K562 (cell line): ENCODE measurements around the gene CRYZL1. TPM values are rescaled to one million over a fixed set of nuclear protein-coding genes. Genes with fewer than 3 reads are reported as not detected.

Source experiments
- ATAC-seq: fragments of 200-7000 bp; cut with Tn5 transposase; 3 replicates; pipeline ENCODE4 v1.9.1; 2020; ENCODE audit warnings: moderate library complexity
- BruUV-seq: library from RNA; stranded (reverse); fragments of 400-500 nt; replicated peaks from 2 replicates; lab custom pipeline; 2021; lab: Mats Ljungman, UMichigan
- CTCF ChIA-PET: fragments of 300-600 bp; formaldehyde crosslinking; extraction: SDS; loops from one replicate; lab custom pipeline; 2021; ENCODE audit warnings: low intra/inter-chr PET ratio; lab: Yijun Ruan, JAX
- POLR2A ChIA-PET: fragments of 300-600, 350-650 bp; sonication (Branson Sonifier 250); formaldehyde crosslinking; extraction: SDS; loops from one replicate; lab custom pipeline; 2021; ENCODE audit warnings: antibody characterized with exemption, inconsistent platforms; lab: Yijun Ruan, JAX
- DNase-seq, 4 experiments: peaks; one replicate each; pipeline versions ENCODE4 v3.0.0 to v3.0.0-alpha.2; 2011 to 2018; ENCODE audit warnings: low spot score in 3 of 4, mixed read lengths in 3 of 4; ENCODE audit errors: extremely low read depth in 1 of 4
- FAIRE-seq: peaks from 2 replicates; lab custom pipeline; 2011; peaks lifted over from hg19 to GRCh38; lab: Jason Lieb, UNC
- H2AFZ ChIP-seq: 2 replicates; pipeline ENCODE4 v1.6.0; 2011; ENCODE audit warnings: low read depth, low read length, control low read depth, inconsistent platforms
- H3K27ac ChIP-seq: fragments of 200-600 bp; 3 replicates; pipeline ENCODE4 v1.8.0; 2011; ENCODE audit warnings: low read depth, mild to moderate bottlenecking, control low read depth, inconsistent platforms, low read length, moderate library complexity, mixed read lengths; ENCODE audit errors: extremely low read depth
- H3K27me3 ChIP-seq, 2 experiments: fragments of 300-600 bp in 1 of 2; 2 replicates in 1 of 2; 3 replicates in 1 of 2; pipeline versions ENCODE4 v1.6.0 to v1.8.0; 2011; ENCODE audit warnings: inconsistent platforms in 2 of 2, low read length in 2 of 2, mild to moderate bottlenecking in 1 of 2, mixed read lengths in 1 of 2, moderate library complexity in 1 of 2; ENCODE audit not compliant: control insufficient read depth in 2 of 2, insufficient read depth in 2 of 2
- H3K36me3 ChIP-seq: fragments of 300-600 bp; 3 replicates; pipeline ENCODE4 v1.8.0; 2011; ENCODE audit warnings: mild to moderate bottlenecking, low read length, inconsistent platforms; ENCODE audit not compliant: control insufficient read depth, insufficient read depth
- H3K4me1 ChIP-seq, 2 experiments: fragments of 200-600 bp in 1 of 2; replicated peaks in 1 of 2; 2 replicates in 1 of 2; 3 replicates in 1 of 2; pipeline versions ENCODE4 v1.5.1 to v1.8.0; 2011; ENCODE audit warnings: inconsistent platforms in 2 of 2, low read length in 2 of 2, mild to moderate bottlenecking in 1 of 2, mixed read lengths in 1 of 2, moderate library complexity in 1 of 2; ENCODE audit not compliant: control insufficient read depth in 2 of 2, insufficient read depth in 2 of 2
- H3K4me2 ChIP-seq: 2 replicates; pipeline ENCODE4 v1.6.1; 2011; ENCODE audit warnings: low read length, control low read depth, inconsistent platforms, mixed read lengths; ENCODE audit not compliant: insufficient read depth
- H3K4me3 ChIP-seq: fragments of 200-600 bp; sonication (generic), shearing (Covaris generic); 2 replicates; pipeline ENCODE4 v1.5.1; 2016; ENCODE audit warnings: control low read depth, inconsistent platforms
- H3K79me2 ChIP-seq: fragments of 200-600 bp; 3 replicates; pipeline ENCODE4 v1.8.0; 2011; ENCODE audit warnings: low read length, inconsistent platforms; ENCODE audit not compliant: control insufficient read depth, insufficient read depth
- H3K9ac ChIP-seq, 2 experiments: 2 replicates each; pipeline versions ENCODE4 v1.6.0 to v1.6.1; 2011; ENCODE audit warnings: low read depth in 2 of 2, low read length in 2 of 2, control low read depth in 1 of 2, inconsistent platforms in 1 of 2, mild to moderate bottlenecking in 1 of 2, mixed read lengths in 1 of 2; ENCODE audit not compliant: insufficient read depth in 1 of 2
- H3K9me1 ChIP-seq: one replicate; pipeline ENCODE4 v1.6.0; 2011; ENCODE audit warnings: inconsistent platforms, mild to moderate bottlenecking, low read length, moderate library complexity; ENCODE audit not compliant: control insufficient read depth, insufficient read depth
- H3K9me3 ChIP-seq: replicated peaks from 2 replicates; pipeline ENCODE4 v1.5.1; 2011; ENCODE audit warnings: low read depth, low read length, inconsistent platforms; ENCODE audit not compliant: control insufficient read depth, insufficient read depth
- H4K20me1 ChIP-seq: replicated peaks from 2 replicates; pipeline ENCODE4 v1.6.1; 2011; ENCODE audit warnings: low read length, inconsistent platforms, mixed read lengths; ENCODE audit not compliant: control insufficient read depth, insufficient read depth
- FOXA3 ChIP-seq, 2 experiments: fragments of 450-650 bp in 1 of 2; sonication (generic) in 1 of 2; formaldehyde crosslinking; IDR thresholded peaks in 1 of 2; conservative IDR thresholded peaks in 1 of 2; 2 replicates each; pipeline versions ENCODE4 v1.4.0 to v1.8.0; 2020 to 2022; ENCODE audit warnings: mild to moderate bottlenecking in 2 of 2, missing genetic modification reagents in 1 of 2
- KAT7 ChIP-seq: sonication (generic); formaldehyde crosslinking; IDR thresholded peaks from 2 replicates; pipeline ENCODE4 v1.8.0; 2022; ENCODE audit warnings: missing genetic modification reagents, mild to moderate bottlenecking, borderline replicate concordance
- MEIS2 ChIP-seq: fragments of 450-650 bp; IDR thresholded peaks from 2 replicates; pipeline ENCODE4 v1.6.1; 2014; ENCODE audit warnings: mild to moderate bottlenecking; ENCODE audit not compliant: partially characterized antibody
- NFXL1 ChIP-seq: fragments of 450-650 bp; formaldehyde crosslinking; IDR thresholded peaks from 2 replicates; pipeline ENCODE4 v1.4.0; 2021; ENCODE audit warnings: mild to moderate bottlenecking
- ZNF263 ChIP-seq: sonication (generic); formaldehyde crosslinking; IDR thresholded peaks from 2 replicates; pipeline ENCODE4 v1.8.0; 2022; ENCODE audit warnings: mild to moderate bottlenecking, missing genetic modification reagents, borderline replicate concordance
- ZNF444 ChIP-seq: fragments of 250-450 bp; sonication (Bioruptor Pico); IDR thresholded peaks from 2 replicates; pipeline ENCODE4 v1.4.0; 2020; ENCODE audit warnings: mild to moderate bottlenecking, moderate library complexity
- ZNF583 ChIP-seq: fragments of 250-450 bp; sonication (Bioruptor Pico); IDR thresholded peaks from 2 replicates; pipeline ENCODE4 v1.4.0; 2020
- WGBS: fragments of 100-300 bp; shearing (Covaris generic); methylation state at CpG from one replicate; pipeline ENCODE4 v1.1.6; 2016; ENCODE audit warnings: low coverage, mixed read lengths; ENCODE audit not compliant: insufficient coverage; ENCODE audit errors: missing lambda C conversion rate; 5-methylcytosine and 5-hydroxymethylcytosine counted together
- in situ Hi-C: fragments of 300-500 bp; cut with MboI; formaldehyde crosslinking; loops from 4 replicates; pipeline ENCODE4 v1.15.0; 2018; ENCODE audit warnings: inconsistent platforms, mixed read lengths
- intact Hi-C: fragments of 100-400 bp; cut with micrococcal nuclease; formaldehyde crosslinking; loops from 2 replicates; pipeline ENCODE4 v1.14.2; 2022
- polyA plus RNA-seq, 8 experiments: library from polyadenylated mRNA; depleted of rRNA in 4 of 8; stranded (reverse) in 5 of 8; unstranded in 3 of 8; fragments of >200 nt; fragmentation: Nextera tagmentation in 2 of 8; fragmentation: Illumina TruSeq in 1 of 8; extraction: Ambion mirVana in 2 of 8; extraction: Trizol in 1 of 8; gene quantifications; 2 replicates each; pipeline versions ENCODE4 v1.2.1 to v1.2.3, GENCODE V29; 2011 to 2014; ENCODE audit warnings: inconsistent platforms in 1 of 8, missing spikeins in 1 of 8
- total RNA-seq, 7 experiments: library from RNA; depleted of rRNA in 6 of 7; stranded (reverse); fragments of >200 nt in 6 of 7; fragmentation: Illumina TruSeq in 2 of 7; extraction: Trizol in 2 of 7; gene quantifications; 2 replicates each; pipeline versions ENCODE4 v1.2.1 to v1.2.3, GENCODE V29; 2011 to 2021; ENCODE audit warnings: low replicate concordance in 1 of 7
- TF ChIP-seq, protein P1 (sequence below): fragments of 450-650 bp; IDR thresholded peaks from 2 replicates; pipeline ENCODE4 v1.6.1; 2016
- TF ChIP-seq, protein P2 (sequence below): fragments of 250-450 bp; sonication (Bioruptor Pico); IDR thresholded peaks from 2 replicates; pipeline ENCODE4 v1.4.0; 2020; ENCODE audit warnings: mild to moderate bottlenecking, moderate library complexity
- TF ChIP-seq, protein P3 (sequence below): sonication (generic); formaldehyde crosslinking; IDR thresholded peaks from 2 replicates; pipeline ENCODE4 v1.9.0; 2022; ENCODE audit warnings: mild to moderate bottlenecking, missing genetic modification reagents
- TF ChIP-seq, protein P4 (sequence below), 2 experiments: IDR thresholded peaks; 2 replicates each; pipeline ENCODE4 v1.6.1; 2011; ENCODE audit warnings: borderline replicate concordance in 1 of 2, control low read depth in 1 of 2, low read depth in 1 of 2, low read length in 1 of 2, mild to moderate bottlenecking in 1 of 2, mixed read lengths in 1 of 2, moderate library complexity in 1 of 2; ENCODE audit not compliant: insufficient read depth in 1 of 2, insufficient read length in 1 of 2, poor library complexity in 1 of 2, severe bottlenecking in 1 of 2; ENCODE audit errors: extremely low read depth in 1 of 2
- TF ChIP-seq, protein P5 (sequence below): conservative IDR thresholded peaks from 2 replicates; pipeline ENCODE4 v1.6.1; 2011; ENCODE audit warnings: low read depth, mild to moderate bottlenecking, low read length; ENCODE audit not compliant: control insufficient read depth

The CRYZL1 gene
- total and polyA plus RNA-seq, 9 of the 15 experiments (the other 6 are each of a cell fraction or from before 2014, with no cell fraction given): 19.9 to 98.2 (median 39.2) TPM

DNA sequence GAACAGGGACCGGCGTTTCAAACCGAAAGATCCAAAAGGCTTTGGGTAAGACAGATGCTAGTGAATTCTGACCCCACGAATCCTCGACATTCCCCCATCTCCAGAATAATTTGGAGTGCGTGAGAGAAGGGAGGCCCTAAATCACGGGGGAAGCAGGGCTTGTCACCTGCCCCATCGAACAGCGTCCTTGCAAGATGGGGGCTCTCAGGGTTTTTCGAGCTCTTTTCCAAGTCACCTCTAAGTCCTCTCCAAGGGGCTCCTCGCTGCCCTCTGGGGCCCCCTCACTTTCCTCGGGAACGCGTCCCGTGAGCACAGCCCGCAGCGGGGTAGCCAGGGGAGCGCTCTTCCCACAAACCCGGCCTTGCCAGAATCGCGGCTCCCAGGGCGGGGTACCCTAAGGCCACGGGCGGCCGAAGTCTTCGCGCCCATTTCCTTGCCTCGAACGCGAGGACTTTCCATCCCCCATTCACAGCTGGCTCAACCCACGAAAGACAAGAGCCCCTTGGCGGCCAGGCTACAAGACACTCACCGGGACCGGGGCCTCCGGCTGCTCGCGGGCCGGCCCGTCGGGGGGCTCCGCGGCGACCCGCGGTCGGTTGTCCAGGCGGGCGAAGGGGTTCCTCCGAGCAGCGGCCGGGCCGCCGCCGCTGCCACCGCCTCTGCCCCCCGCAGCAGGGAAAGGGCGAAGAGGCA lies 53.6 kb downstream of the CRYZL1 start:
- FAIRE-seq: no peak
- Histone ChIP-seq H3K4me1 (peaks cover 13 to 24% of the 10 kb centered on the region in 2 experiments; a peak in 4 of 5 replicates), H4K20me1 (no peaks in the 10 kb centered on the region), H3K27me3 (no peaks in the 10 kb centered on the region), H3K9me1 (no peaks in the 10 kb centered on the region), H2AFZ (peak overlapping the region; percentile 75), H3K9me3 (no peaks in the 10 kb centered on the region), H3K4me3 (peak overlapping the region; percentile 89), H3K4me2 (peak overlapping the region; percentile 92), H3K9ac (peak overlapping the region; percentile 91 to 98), H3K79me2 (peaks cover 32% of the 10 kb centered on the region), H3K27ac (peak overlapping the region; percentile 53), H3K36me3 (peaks cover 39% of the 10 kb centered on the region)
- ChIA-PET CTCF (no interaction called here), POLR2A (interaction anchor here (0.8 to 2.4 kb wide), 10 partner anchors 8 to 312 kb away, joined by 3 to 15 read pairs (median 7); partner anchors contain the start of genes SON and TMEM50B)
- WGBS: under 1% methylated on average over 38 of the region's 57 CpGs
- no TSS peak for BruUV-seq
- intact Hi-C loops: loop anchor here (10.0 kb wide), 1 partner anchor 387 kb away; no protein-coding TSS in a partner anchor
- in situ Hi-C loops: no loop called here
- peak in 3 of 4 experiments; percentile 57 to 67 (median 63) for DNase-seq
- ATAC-seq: peak; percentile 60
- TF ChIP-seq ZNF263 (CRISPR knock-in tag): peak; percentile 47; the same call in 1 of the 2 replicates
- TF ChIP-seq MEIS2: peak; percentile 58
- 0 out of 2 replicates have a peak, but pooled peaks have one; percentile 37 for TF ChIP-seq KAT7 (CRISPR knock-in tag)
- TF ChIP-seq NFXL1 (CRISPR knock-in tag): 0 out of 2 replicates have a peak, but pooled peaks have one; percentile 44
- TF ChIP-seq, protein P1, sequence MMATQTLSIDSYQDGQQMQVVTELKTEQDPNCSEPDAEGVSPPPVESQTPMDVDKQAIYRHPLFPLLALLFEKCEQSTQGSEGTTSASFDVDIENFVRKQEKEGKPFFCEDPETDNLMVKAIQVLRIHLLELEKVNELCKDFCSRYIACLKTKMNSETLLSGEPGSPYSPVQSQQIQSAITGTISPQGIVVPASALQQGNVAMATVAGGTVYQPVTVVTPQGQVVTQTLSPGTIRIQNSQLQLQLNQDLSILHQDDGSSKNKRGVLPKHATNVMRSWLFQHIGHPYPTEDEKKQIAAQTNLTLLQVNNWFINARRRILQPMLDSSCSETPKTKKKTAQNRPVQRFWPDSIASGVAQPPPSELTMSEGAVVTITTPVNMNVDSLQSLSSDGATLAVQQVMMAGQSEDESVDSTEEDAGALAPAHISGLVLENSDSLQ: peak; percentile 31; the same call in 1 of the 2 replicates
- TF ChIP-seq ZNF444 (CRISPR knock-in tag): peak; percentile 41; the same call in 1 of the 2 replicates
- TF ChIP-seq ZNF583 (CRISPR knock-in tag): 0 out of 2 replicates have a peak, but pooled peaks have one; percentile 68
- TF ChIP-seq, protein P2, sequence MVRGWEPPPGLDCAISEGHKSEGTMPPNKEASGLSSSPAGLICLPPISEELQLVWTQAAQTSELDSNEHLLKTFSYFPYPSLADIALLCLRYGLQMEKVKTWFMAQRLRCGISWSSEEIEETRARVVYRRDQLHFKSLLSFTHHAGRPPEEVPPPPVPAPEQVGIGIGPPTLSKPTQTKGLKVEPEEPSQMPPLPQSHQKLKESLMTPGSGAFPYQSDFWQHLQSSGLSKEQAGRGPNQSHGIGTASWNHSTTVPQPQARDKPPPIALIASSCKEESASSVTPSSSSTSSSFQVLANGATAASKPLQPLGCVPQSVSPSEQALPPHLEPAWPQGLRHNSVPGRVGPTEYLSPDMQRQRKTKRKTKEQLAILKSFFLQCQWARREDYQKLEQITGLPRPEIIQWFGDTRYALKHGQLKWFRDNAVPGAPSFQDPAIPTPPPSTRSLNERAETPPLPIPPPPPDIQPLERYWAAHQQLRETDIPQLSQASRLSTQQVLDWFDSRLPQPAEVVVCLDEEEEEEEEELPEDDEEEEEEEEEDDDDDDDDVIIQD (CRISPR knock-in tag): 0 out of 2 replicates have a peak, but pooled peaks have one; percentile 53
- TF ChIP-seq, protein P3, sequence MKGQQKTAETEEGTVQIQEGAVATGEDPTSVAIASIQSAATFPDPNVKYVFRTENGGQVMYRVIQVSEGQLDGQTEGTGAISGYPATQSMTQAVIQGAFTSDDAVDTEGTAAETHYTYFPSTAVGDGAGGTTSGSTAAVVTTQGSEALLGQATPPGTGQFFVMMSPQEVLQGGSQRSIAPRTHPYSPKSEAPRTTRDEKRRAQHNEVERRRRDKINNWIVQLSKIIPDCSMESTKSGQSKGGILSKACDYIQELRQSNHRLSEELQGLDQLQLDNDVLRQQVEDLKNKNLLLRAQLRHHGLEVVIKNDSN (CRISPR knock-in tag): no peak
- TF ChIP-seq, protein P4, sequence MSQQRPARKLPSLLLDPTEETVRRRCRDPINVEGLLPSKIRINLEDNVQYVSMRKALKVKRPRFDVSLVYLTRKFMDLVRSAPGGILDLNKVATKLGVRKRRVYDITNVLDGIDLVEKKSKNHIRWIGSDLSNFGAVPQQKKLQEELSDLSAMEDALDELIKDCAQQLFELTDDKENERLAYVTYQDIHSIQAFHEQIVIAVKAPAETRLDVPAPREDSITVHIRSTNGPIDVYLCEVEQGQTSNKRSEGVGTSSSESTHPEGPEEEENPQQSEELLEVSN (IDR thresholded peaks at IDR 0.05; ENCODE audit: borderline replicate concordance in 1 of 2, extremely low read depth in 1 of 2, insufficient read depth in 1 of 2, insufficient read length in 1 of 2, low read depth in 1 of 2, low read length in 1 of 2, poor library complexity in 1 of 2, severe bottlenecking in 1 of 2): peak; percentile 16 to 80
- TF ChIP-seq, protein P5, sequence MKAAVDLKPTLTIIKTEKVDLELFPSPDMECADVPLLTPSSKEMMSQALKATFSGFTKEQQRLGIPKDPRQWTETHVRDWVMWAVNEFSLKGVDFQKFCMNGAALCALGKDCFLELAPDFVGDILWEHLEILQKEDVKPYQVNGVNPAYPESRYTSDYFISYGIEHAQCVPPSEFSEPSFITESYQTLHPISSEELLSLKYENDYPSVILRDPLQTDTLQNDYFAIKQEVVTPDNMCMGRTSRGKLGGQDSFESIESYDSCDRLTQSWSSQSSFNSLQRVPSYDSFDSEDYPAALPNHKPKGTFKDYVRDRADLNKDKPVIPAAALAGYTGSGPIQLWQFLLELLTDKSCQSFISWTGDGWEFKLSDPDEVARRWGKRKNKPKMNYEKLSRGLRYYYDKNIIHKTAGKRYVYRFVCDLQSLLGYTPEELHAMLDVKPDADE: peak; percentile 51; the same call in 1 of the 2 replicates
- TF ChIP-seq FOXA3 (CRISPR knock-in tag; conservative IDR thresholded peaks at IDR 0.05 in 1 of 2, IDR thresholded peaks at IDR 0.05 in 1 of 2): 0 out of 4 replicates have a peak, but pooled peaks of 1 of the 2 experiments have one; percentile 33
